ENCODE measurements around the gene CBX1.
A peak's percentile ranks its signal among the peaks of the same experiment; 100 is the strongest.

Gene CBX1

GRCh38 chr17:48024149-48025039, 76.9 kb downstream of the CBX1 start:
- Histone ChIP-seq H3K4me1 (ENCODE audit: insufficient read depth, poor library complexity, severe bottlenecking) (peaks cover 18% of the 10 kb centered on the region), H3K27ac (ENCODE audit: poor library complexity, severe bottlenecking) (peak overlapping the region; percentile 76), H3K4me3 (ENCODE audit: severe bottlenecking) (peak overlapping the region; percentile 29)

GRCh38 chr17:48023400-48024148, 77.7 kb downstream of the CBX1 start:
- peak overlapping the region; percentile 76 for H3K27ac ChIP-seq (ENCODE audit: poor library complexity, severe bottlenecking)

More at GRCh38 chr17:48024149-48025039, 76.9 kb downstream of the CBX1 start:
- no peak for TF ChIP-seq CTCF (IDR thresholded peaks at IDR 0.05; ENCODE audit: poor library complexity, severe bottlenecking)
- no peaks in the 10 kb centered on the region for H3K36me3 ChIP-seq (ENCODE audit: low read depth)
- ATAC-seq (ENCODE audit: low read depth) (peak; percentile 7), DNase-seq (ENCODE audit: low spot score) (peak; percentile 78)
- no peaks in the 10 kb centered on the region for H3K27me3 ChIP-seq (ENCODE audit: insufficient read depth, poor library complexity, severe bottlenecking)
- no peaks in the 10 kb centered on the region for H3K9me3 ChIP-seq (ENCODE audit: severe bottlenecking)

GRCh38 chr17:48022901-48023300, 78.4 kb downstream of the CBX1 start:
- H3K4me1 ChIP-seq (ENCODE audit: insufficient read depth, poor library complexity, severe bottlenecking), result peaks cover 18% of the 10 kb centered on the region
- H3K36me3 ChIP-seq (ENCODE audit: low read depth), result no peaks in the 10 kb centered on the region
- H3K27me3 ChIP-seq (ENCODE audit: insufficient read depth, poor library complexity, severe bottlenecking), result no peaks in the 10 kb centered on the region
- H3K4me3 ChIP-seq (ENCODE audit: severe bottlenecking), result no peak overlapping the region
- H3K9me3 ChIP-seq (ENCODE audit: severe bottlenecking), result no peaks in the 10 kb centered on the region
- no peak for TF ChIP-seq CTCF (IDR thresholded peaks at IDR 0.05; ENCODE audit: poor library complexity, severe bottlenecking)
- H3K27ac ChIP-seq (ENCODE audit: poor library complexity, severe bottlenecking), result peak overlapping the region; percentile 76
- no peak for DNase-seq (ENCODE audit: low spot score)
- no peak for ATAC-seq (ENCODE audit: low read depth)

More at GRCh38 chr17:48023400-48024148, 77.7 kb downstream of the CBX1 start:
- peak; percentile 41 for TF ChIP-seq CTCF (IDR thresholded peaks at IDR 0.05; ENCODE audit: poor library complexity, severe bottlenecking)
- no peaks in the 10 kb centered on the region for H3K9me3 ChIP-seq (ENCODE audit: severe bottlenecking)
- no peaks in the 10 kb centered on the region for H3K36me3 ChIP-seq (ENCODE audit: low read depth)
- H3K4me3 ChIP-seq (ENCODE audit: severe bottlenecking), result peak overlapping the region; percentile 29
- ATAC-seq (ENCODE audit: low read depth) (peak; percentile 57), DNase-seq (ENCODE audit: low spot score) (peak; percentile 92)
- H3K27me3 ChIP-seq (ENCODE audit: insufficient read depth, poor library complexity, severe bottlenecking), result no peaks in the 10 kb centered on the region
- H3K4me1 ChIP-seq (ENCODE audit: insufficient read depth, poor library complexity, severe bottlenecking), result peaks cover 18% of the 10 kb centered on the region

GRCh38 chr17:48021934-48022333, 79.3 kb downstream of the CBX1 start:
- no peaks in the 10 kb centered on the region for H3K36me3 ChIP-seq (ENCODE audit: low read depth)
- H3K9me3 ChIP-seq (ENCODE audit: severe bottlenecking), result no peaks in the 10 kb centered on the region
- ATAC-seq (ENCODE audit: low read depth) (no peak), DNase-seq (ENCODE audit: low spot score) (no peak)
- H3K27me3 ChIP-seq (ENCODE audit: insufficient read depth, poor library complexity, severe bottlenecking), result no peaks in the 10 kb centered on the region
- no peak overlapping the region for H3K4me3 ChIP-seq (ENCODE audit: severe bottlenecking)
- no peak for TF ChIP-seq CTCF (IDR thresholded peaks at IDR 0.05; ENCODE audit: poor library complexity, severe bottlenecking)
- H3K27ac ChIP-seq (ENCODE audit: poor library complexity, severe bottlenecking), result no peak overlapping the region
- peaks cover 16% of the 10 kb centered on the region for H3K4me1 ChIP-seq (ENCODE audit: insufficient read depth, poor library complexity, severe bottlenecking)
